ENCODE results near the gene TULP3.

TULP3 gene

DNA sequence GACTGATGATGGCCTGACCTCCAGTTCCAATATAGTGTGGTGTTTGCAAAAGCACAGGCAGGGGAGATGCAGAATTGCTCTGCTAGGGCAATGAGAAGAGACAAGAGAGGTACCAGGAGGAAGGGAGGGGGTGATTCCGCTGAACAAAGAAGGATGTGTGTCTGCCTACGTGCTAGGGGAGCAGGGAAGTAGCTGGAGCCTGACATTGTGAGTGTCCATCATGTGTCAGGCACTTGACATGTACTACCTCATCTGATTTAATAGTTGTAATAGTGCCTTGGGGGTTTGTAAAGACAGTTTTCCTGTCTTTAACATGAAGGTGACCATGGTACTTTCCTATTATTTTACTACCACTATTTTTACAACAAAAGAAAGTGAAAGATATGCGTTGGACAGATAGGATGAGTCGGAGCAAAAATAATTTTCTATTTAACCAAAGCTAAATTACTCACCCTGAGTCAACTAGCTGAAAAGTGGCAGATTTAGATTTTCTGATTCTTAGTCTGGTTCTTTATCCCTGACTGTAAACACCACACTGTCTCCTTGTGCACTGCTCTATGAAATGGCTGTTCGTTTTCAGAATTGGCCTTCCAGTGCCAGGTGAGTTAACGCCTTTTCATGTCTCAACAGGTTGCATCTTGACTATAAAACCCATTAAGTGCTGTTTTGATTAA, 34.8 kb downstream of the TULP3 start:
- DNase-seq: no peak

- DNase-seq: no peak
Observed at GRCh38 chr12:2930865-2931264, 40.2 kb downstream of the TULP3 start.

DNA sequence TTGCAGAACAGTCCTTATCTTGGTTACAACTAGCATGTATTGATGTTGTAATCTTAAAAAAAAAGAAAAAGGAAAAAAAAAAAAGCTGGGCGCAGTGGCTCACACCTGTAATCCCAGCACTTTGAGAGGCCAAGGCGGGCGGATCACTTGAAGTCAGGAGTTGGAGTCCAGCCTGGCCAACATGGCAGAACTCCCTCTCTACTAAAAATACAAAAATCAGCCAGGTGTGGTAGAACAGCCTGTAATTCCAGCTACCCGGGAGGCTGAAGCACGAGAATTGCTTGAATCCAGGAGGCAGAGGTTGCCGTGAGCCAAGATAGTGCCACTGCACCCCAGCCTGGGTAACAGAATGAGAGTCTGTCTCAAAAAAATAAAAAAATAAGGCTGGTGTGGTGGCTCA, 42.9 kb downstream of the TULP3 start:
- no peak for DNase-seq

DNA sequence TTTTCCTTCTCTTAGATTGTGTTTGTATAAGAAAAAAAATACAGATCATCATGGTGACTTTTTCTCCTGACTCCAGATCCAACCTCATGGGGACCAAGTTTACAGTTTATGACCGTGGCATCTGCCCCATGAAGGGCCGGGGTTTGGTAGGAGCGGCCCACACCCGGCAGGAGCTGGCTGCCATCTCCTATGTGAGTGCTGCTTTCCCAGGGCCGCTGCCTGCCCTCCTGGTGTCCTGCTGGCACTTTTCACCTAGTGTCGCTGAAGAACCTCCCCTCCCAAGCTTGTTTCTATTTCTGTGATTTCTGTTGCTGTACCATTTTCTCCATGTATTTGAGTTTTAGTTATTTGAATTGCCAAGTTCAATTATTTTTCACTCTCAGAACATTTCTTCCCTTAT, 43.7 kb downstream of the TULP3 start:
- DNase-seq: no peak

DNA sequence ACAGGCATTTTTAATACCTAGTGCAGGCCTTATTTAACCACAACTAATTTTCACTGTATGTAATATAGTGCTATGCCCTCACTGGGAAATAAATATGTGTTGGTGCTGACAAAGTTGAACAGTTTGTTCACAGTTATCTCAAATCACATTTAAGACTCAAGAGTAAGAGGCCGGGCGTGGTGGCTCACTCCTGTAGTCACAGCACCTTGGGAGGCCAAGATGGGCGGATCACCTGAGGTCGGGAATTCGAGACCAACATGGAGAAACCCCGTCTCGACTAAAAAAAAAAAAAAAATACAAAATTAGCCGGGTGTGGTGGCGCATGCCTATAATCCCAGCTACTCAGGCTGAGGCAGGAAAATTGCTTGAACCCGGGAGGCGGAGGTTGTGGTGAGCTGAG, 45.6 kb downstream of the TULP3 start:
- DNase-seq: no peak

- no peak for DNase-seq
Observed at GRCh38 chr12:2937500-2937899, 46.8 kb downstream of the TULP3 start.

DNA sequence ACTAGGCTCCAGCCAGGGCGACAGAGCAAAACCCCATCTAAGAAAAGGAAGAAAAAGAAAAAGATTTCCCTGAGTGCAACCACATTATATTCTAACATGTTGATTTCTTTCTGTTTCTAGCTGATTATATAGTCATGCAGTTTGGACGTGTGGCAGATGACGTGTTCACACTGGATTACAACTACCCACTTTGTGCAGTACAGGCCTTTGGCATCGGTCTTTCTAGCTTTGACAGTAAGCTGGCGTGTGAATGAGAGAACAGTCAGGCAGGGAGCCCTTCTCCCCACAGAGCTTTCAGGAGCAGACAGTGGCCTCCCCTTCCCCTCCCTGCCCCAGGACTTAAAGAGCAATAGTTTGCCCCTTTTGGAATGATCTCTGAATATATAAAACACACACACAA, 48.5 kb downstream of the TULP3 start:
- DNase-seq: peak in 1 of 56 donors; percentile 14

DNA sequence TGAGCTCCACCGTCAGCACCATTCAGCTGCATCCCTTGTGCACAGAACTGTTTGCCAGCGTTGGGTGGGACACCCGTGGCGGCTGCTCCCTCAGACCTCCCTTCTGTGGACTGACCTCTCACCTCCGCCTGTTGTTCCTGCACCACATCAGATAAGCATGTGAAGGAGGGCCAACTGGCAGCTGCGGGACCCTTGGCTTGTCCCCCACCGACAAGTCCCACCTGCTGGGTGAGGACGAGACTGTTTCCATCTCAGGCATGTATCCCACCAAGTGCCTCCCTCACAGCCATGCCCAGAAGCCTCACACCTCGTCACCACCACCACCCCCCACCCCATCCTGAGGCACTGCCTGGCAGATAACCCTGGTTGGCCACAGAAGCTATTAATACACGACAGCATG, 49.9 kb downstream of the TULP3 start:
- DNase-seq: no peak

GRCh38 chr12:2941524-2941923, 50.8 kb downstream of the TULP3 start:
- DNase-seq: no peak

DNA sequence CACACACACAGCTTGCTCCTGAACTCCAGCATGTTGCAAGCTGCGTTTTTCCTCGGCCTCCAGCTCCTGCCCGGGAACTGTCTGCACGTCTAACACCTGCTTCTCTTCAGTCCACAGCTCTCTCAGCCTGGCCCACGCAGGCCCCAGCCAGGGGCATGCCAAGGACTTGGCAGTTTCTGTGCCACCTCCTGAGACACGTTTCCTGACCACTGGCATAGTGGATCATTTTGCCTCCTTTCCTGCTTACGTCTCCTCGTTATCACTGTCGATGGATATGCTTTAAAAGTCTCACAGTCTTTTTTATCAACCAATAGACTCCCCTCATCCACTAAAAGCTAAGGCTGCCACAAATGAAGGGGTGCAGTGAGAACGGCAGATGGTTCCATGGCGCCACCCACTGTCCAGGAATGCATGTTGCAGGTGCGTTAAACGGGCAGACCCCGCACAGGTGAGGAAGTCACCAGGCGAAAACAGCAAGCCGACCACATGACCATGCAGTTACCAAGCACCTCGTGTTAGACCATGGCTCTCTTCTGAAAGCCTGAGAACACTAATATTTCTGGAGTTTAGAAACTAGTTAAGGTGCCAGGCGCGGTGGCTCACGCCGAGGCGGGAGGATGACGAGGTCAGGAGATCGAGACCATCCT, 53.8 kb downstream of the TULP3 start:
- peak in 33 of 56 donors; percentile 1 to 68 (median 18) for DNase-seq

- DNase-seq: no peak
Observed at GRCh38 chr12:2949411-2949810, 58.7 kb downstream of the TULP3 start.

DNA sequence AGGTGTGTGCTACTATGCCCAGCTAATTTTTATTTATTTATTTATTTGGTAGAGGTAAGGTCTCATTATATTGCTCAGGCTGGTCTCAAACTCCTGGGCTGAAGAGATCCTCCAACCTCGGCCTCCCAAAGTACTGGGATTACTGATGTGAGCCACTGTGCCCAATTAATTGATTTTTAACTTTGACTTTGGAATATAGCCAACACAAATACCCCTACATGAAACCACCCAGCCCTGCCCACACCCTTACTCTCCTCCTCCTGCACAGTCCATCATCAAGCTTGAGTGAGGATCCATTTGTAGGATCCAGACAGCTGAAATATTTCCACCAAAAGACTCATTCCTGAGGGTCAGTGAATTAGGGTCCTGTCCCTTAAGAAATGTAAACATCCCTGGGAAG, 65.2 kb downstream of the TULP3 start:
- no peak for DNase-seq

GRCh38 chr12:2957816-2958431, 67.2 kb downstream of the TULP3 start:
- no peak for DNase-seq

- peak in 1 of 56 donors; percentile 47 for DNase-seq
Observed at GRCh38 chr12:2958432-2959191, 67.9 kb downstream of the TULP3 start.

DNA sequence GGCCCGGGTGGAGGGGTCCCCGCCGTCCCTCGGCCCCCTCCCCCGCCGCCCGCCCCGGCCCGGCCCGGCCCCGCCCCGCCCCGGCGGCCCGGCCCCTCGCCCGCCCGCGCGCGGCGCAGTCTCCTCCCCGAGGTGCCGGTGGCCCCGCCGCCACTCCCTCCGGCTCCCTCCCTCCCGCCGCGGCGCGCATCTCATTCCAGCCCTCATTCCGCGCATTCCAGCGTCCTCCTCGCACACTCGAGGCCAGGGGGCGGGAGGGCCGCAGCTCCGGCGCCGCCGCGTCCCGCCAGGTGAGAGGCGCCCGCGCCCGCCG, 68.5 kb downstream of the TULP3 start, which contains the start of gene TEAD4:
Gene TEAD4 (plus strand): TSS at position 206 of the 313 bp plus-strand sequence.
- DNase-seq: peak in 1 of 56 donors; percentile 47

DNA sequence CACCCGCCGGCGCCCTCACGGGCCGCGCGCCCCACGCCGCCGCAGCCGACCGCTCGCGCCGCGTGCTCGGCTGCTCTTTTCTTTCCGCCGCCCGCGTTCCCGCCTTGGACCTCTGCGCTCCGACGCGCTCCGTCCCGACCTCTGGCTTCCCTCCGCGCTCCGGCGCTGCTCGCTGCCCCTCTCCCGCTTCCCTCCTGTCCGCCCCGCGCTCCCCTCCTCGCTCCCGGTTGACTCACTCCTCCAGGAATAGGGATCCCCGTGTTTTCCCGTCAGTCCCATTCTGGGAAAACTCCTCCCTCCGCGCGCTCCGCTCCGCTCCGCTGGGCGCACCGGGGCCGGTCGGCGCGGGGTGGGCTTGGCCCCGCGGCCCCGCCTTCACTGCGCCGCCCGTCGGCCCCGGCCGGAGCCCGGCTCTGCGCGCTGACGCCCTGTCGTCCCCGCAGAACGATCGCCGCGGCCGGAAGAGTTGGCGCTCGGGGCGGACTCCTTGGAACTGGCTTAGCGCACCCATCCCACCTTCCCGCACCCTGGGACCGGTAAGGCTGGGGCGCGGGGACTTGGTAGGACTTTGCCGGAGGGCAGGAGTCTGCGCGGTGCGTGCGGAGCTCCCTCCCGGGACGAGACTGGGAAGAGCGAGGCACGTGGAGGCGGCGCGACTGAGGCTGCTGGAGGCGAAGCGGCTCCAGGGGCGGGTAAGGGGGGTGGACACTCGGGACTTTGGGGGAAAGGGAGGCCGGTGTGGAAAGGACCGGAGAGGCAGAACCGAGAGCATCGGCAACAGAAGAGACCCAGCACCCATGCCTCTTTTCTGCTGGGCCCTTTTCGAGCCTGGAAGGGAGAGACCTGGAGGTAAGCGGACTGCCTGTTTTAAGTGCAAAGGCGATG, 69.1 kb downstream of the TULP3 start:
- peak in 3 of 56 donors; percentile 4 to 39 (median 14) for DNase-seq

DNA sequence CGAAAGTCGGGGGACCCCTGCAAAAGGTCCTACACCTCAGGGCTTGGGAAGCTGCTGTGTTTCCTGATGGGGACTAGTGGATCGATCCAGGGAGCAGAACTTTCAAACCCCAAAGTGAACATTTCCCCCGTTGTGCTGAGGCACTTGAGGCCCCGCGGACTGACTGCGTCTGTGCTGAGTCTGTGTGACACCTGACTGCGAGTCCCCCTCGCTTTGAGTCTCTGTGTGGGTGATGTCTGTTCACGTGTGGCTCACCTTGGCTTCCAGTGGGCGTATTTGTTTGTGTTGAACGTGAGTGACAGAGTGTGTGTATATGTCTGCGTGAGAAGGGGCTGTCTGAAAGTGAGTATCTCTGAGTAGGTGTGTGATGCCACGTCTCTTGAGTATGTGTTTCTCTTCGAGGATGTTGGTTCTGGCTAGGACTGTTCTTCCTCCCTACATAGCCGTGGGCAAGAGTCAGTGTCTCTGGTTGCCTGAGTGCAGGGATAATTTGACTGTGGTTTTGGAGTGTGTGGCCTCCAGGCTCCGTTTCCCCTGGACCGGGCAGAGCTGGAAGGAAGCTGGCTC, 69.8 kb downstream of the TULP3 start:
- no peak for DNase-seq

- DNase-seq: no peak
Observed at GRCh38 chr12:2960996-2961616, 70.4 kb downstream of the TULP3 start.

- DNase-seq: no peak
Observed at GRCh38 chr12:2961705-2962104, 71.0 kb downstream of the TULP3 start.

GRCh38 chr12:2963154-2963759, 72.6 kb downstream of the TULP3 start:
- DNase-seq: no peak

All from nucleus accumbens (tissue), 56 donors.